Activated CD8-positive, alpha-beta T cell treated with anti-CD3 and anti-CD28 coated beads for 36 hours (primary cell): ENCODE data around the gene YEATS2. TPM values are rescaled to one million over a fixed set of nuclear protein-coding genes. Genes with fewer than 3 reads are reported as not detected.

Source experiments
- ATAC-seq: fragments of 200-7000 bp; cut with Tn5 transposase; one replicate; pipeline ENCODE4 v1.10.0; 2021; ENCODE audit warnings: mild to moderate bottlenecking, moderate library complexity
- CTCF ChIA-PET: fragments of 350-600 bp; sonication (Branson Sonifier 250); formaldehyde crosslinking; loops from one replicate; lab custom pipeline; 2021; ENCODE audit warnings: antibody characterized with exemption; lab: Charles Lee
- POLR2A ChIA-PET: fragments of 350-600 bp; sonication (Branson Sonifier 250); formaldehyde crosslinking; loops from one replicate; lab custom pipeline; 2021; ENCODE audit warnings: antibody characterized with exemption; lab: Charles Lee
- DNase-seq: peaks from one replicate; pipeline ENCODE4 v3.0.0-alpha.2; 2020
- H3K27ac Mint-ChIP-seq: one replicate; pipeline ENCODE4 v1.8.0; 2021; ENCODE audit warnings: mild to moderate bottlenecking, mixed read lengths
- H3K27me3 Mint-ChIP-seq: one replicate; pipeline ENCODE4 v1.8.0; 2021; ENCODE audit warnings: mixed read lengths
- H3K36me3 Mint-ChIP-seq: one replicate; pipeline ENCODE4 v1.8.0; 2021; ENCODE audit warnings: low read depth, mixed read lengths
- H3K4me1 Mint-ChIP-seq: one replicate; pipeline ENCODE4 v1.8.0; 2021; ENCODE audit warnings: low read depth, mixed read lengths
- H3K4me3 Mint-ChIP-seq: one replicate; pipeline ENCODE4 v1.8.0; 2021; ENCODE audit warnings: mild to moderate bottlenecking, moderate library complexity, mixed read lengths
- H3K9me3 Mint-ChIP-seq: one replicate; pipeline ENCODE4 v1.8.0; 2021; ENCODE audit warnings: mixed read lengths
- CTCF ChIP-seq: fragments of 200-600 bp; IDR thresholded peaks from one replicate; pipeline ENCODE4 v1.8.0; 2022; ENCODE audit warnings: antibody characterized with exemption, mild to moderate bottlenecking
- intact Hi-C: fragments of 100-400 bp; cut with micrococcal nuclease; formaldehyde crosslinking; loops from one replicate; pipeline ENCODE4 v1.10.0; 2022
- total RNA-seq, 2 experiments: library from RNA; stranded (reverse); gene quantifications; one replicate each; pipeline ENCODE4 v1.2.3, GENCODE V29; 2021

YEATS2 gene
- total RNA-seq, 2 experiments from 2014 or later = 65.0 to 67.7 TPM

GRCh38 chr3:183854318-183855035 is 156.9 kb downstream of the YEATS2 start:
- H3K27me3 Mint-ChIP-seq = no peaks in the 10 kb centered on the region
- ATAC-seq (no peak), DNase-seq (no peak)
- ChIA-PET POLR2A (no interaction called here), CTCF (no interaction called here)
- no peak overlapping the region for H3K4me3 Mint-ChIP-seq
- no peak for TF ChIP-seq CTCF
- H3K9me3 Mint-ChIP-seq = no peaks in the 10 kb centered on the region
- no peak overlapping the region for H3K27ac Mint-ChIP-seq
- peaks cover 33% of the 10 kb centered on the region for H3K36me3 Mint-ChIP-seq
- H3K4me1 Mint-ChIP-seq = peaks cover 14% of the 10 kb centered on the region
- intact Hi-C loops = no loop called here

- Mint-ChIP-seq H3K27me3 (no peaks in the 10 kb centered on the region), H3K27ac (no peak overlapping the region), H3K9me3 (no peaks in the 10 kb centered on the region), H3K36me3 (peaks cover 43% of the 10 kb centered on the region), H3K4me3 (no peak overlapping the region), H3K4me1 (peaks cover 14% of the 10 kb centered on the region)
- DNase-seq (no peak), ATAC-seq (no peak)
- no peak for TF ChIP-seq CTCF
- ChIA-PET POLR2A (interaction anchor here (0.6 kb wide), 1 partner anchor 27 kb away, joined by 3 read pairs; the partner anchor contains the start of gene PARL), CTCF (interaction anchor here (0.9 to 2.9 kb wide), 2 partner anchors 10 to 27 kb away, joined by 4 to 13 read pairs; partner anchors contain the start of gene PARL)
- intact Hi-C loops = no loop called here
These were observed 160.3 kb downstream of the YEATS2 start for GRCh38 chr3:183857863-183858262.

Other genes starting within 250 kb of the YEATS2 start
- gene KLHL6, start 142.1 kb upstream of the YEATS2 start, total RNA-seq = 10 to 100 TPM; 32.4 to 32.6 TPM
- gene KLHL24, start 62.2 kb upstream of the YEATS2 start, total RNA-seq = 10 to 100 TPM; 10.5 to 10.8 TPM
- 1 to 10 TPM; 3.8 to 4.3 TPM for gene MAP6D1, start 127.8 kb downstream of the YEATS2 start, total RNA-seq
- gene PARL, start 187.1 kb downstream of the YEATS2 start, total RNA-seq = 10 to 100 TPM; 80.0 to 83.5 TPM